ENCODE data around the gene HSD17B11.
A peak's percentile ranks its signal among the peaks of the same experiment; 100 is the strongest.
"Not testable (repeated sequence)": the region's sequence is repeated elsewhere in the genome, so short reads cannot be mapped to it uniquely, and the experiment has no call there.

The HSD17B11 gene

GRCh38 chr4:87354168-87355102, 36.6 kb downstream of the HSD17B11 start:
- no peak for DNase-seq

- peak; percentile 46 for DNase-seq
Observed at GRCh38 chr4:87353592-87353991, 37.4 kb downstream of the HSD17B11 start.

- no peak for DNase-seq
Observed at GRCh38 chr4:87345139-87345538, 45.8 kb downstream of the HSD17B11 start.

GRCh38 chr4:87342872-87343271, 48.1 kb downstream of the HSD17B11 start:
- DNase-seq, result no peak

- DNase-seq, result not testable (repeated sequence)
Observed at GRCh38 chr4:87341954-87342635, 48.9 kb downstream of the HSD17B11 start.

- no peak for DNase-seq
Observed at GRCh38 chr4:87339440-87339839, 51.5 kb downstream of the HSD17B11 start.

GRCh38 chr4:87337361-87337760, 53.6 kb downstream of the HSD17B11 start:
- DNase-seq, result no peak

- DNase-seq, result no peak
Observed at GRCh38 chr4:87333267-87333666, 57.7 kb downstream of the HSD17B11 start.

- no peak for DNase-seq
Observed at GRCh38 chr4:87330761-87331160, 60.2 kb downstream of the HSD17B11 start.

GRCh38 chr4:87327136-87327535, 63.9 kb downstream of the HSD17B11 start:
- no peak for DNase-seq

- DNase-seq, result no peak
Observed at GRCh38 chr4:87326460-87326859, 64.5 kb downstream of the HSD17B11 start.

- no peak for DNase-seq
Observed at GRCh38 chr4:87322754-87323153, 68.2 kb downstream of the HSD17B11 start, which contains the start of gene HSD17B13. Gene HSD17B13, minus strand, starts transcription at chr4:87322882. Its CDS starts 41 bp downstream, at chr4:87322841.

GRCh38 chr4:87321888-87322287, 69.1 kb downstream of the HSD17B11 start:
- DNase-seq, result no peak

- DNase-seq, result no peak
Observed at GRCh38 chr4:87317527-87317926, 73.5 kb downstream of the HSD17B11 start.

GRCh38 chr4:87316961-87317360, 74.0 kb downstream of the HSD17B11 start:
- no peak for DNase-seq

GRCh38 chr4:87315000-87315399, 76.0 kb downstream of the HSD17B11 start:
- not testable (repeated sequence) for DNase-seq

- DNase-seq, result no peak
Observed at GRCh38 chr4:87313756-87314155, 77.2 kb downstream of the HSD17B11 start.

GRCh38 chr4:87311684-87312083, 79.3 kb downstream of the HSD17B11 start:
- no peak for DNase-seq

- DNase-seq, result no peak
Observed at GRCh38 chr4:87310691-87311335, 80.2 kb downstream of the HSD17B11 start.

- no peak for DNase-seq
Observed at GRCh38 chr4:87309625-87310024, 81.4 kb downstream of the HSD17B11 start.

GRCh38 chr4:87306056-87306455, 84.9 kb downstream of the HSD17B11 start:
- DNase-seq, result no peak

GRCh38 chr4:87305562-87305961, 85.4 kb downstream of the HSD17B11 start:
- DNase-seq, result no peak

GRCh38 chr4:87304745-87305432, 86.1 kb downstream of the HSD17B11 start:
- no peak for DNase-seq
